Measurements from ENCODE around the gene ZC3H4.

- TF ChIP-seq, protein P1, sequence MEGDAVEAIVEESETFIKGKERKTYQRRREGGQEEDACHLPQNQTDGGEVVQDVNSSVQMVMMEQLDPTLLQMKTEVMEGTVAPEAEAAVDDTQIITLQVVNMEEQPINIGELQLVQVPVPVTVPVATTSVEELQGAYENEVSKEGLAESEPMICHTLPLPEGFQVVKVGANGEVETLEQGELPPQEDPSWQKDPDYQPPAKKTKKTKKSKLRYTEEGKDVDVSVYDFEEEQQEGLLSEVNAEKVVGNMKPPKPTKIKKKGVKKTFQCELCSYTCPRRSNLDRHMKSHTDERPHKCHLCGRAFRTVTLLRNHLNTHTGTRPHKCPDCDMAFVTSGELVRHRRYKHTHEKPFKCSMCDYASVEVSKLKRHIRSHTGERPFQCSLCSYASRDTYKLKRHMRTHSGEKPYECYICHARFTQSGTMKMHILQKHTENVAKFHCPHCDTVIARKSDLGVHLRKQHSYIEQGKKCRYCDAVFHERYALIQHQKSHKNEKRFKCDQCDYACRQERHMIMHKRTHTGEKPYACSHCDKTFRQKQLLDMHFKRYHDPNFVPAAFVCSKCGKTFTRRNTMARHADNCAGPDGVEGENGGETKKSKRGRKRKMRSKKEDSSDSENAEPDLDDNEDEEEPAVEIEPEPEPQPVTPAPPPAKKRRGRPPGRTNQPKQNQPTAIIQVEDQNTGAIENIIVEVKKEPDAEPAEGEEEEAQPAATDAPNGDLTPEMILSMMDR (IDR thresholded peaks at IDR 0.05 in 2 of 3, conservative IDR thresholded peaks at IDR 0.05 in 1 of 3; ENCODE audit: borderline replicate concordance in 1 of 3, insufficient read depth in 1 of 3, low read depth in 2 of 3, low read length in 2 of 3) = no peak
- TF ChIP-seq ZFX (IDR thresholded peaks at IDR 0.05) = no peak
- TF ChIP-seq JUND (IDR thresholded peaks at IDR 0.05) = no peak
- TF ChIP-seq YY1 (IDR thresholded peaks at IDR 0.05; ENCODE audit: extremely low read depth, insufficient replicate concordance, low read depth, low read length) = no peak
- TF ChIP-seq EZH2 (IDR thresholded peaks at IDR 0.05) = no peak
- no peak for TF ChIP-seq EZH2phosphoT487 (IDR thresholded peaks at IDR 0.05; ENCODE audit: borderline replicate concordance)
- TF ChIP-seq SP1 (IDR thresholded peaks at IDR 0.05; ENCODE audit: low read depth) = no peak
- TF ChIP-seq RAD21 (IDR thresholded peaks at IDR 0.05; ENCODE audit: low read depth) = no peak
These were observed 5.4 kb downstream of the ZC3H4 start for GRCh38 chr19:47107953-47108746.
